Hematopoietic multipotent progenitor cell (in vitro differentiated cells): ENCODE data around the gene ZNF84. TPM values are rescaled to one million over a fixed set of nuclear protein-coding genes. Genes with fewer than 3 reads are reported as not detected.

Experiments
- DNase-seq, 3 donors: peaks; one replicate each; pipeline ENCODE4 v3.0.0-alpha.2; 2011 to 2015; ENCODE audit warnings: low read depth in 2 of 3, low spot score in 2 of 3
- total RNA-seq: library from RNA; depleted of rRNA; stranded (reverse); fragments of >200 nt; gene quantifications from one replicate; pipeline ENCODE4 v1.2.3, GENCODE V29; 2012

ZNF84 gene
- 18.0 TPM for total RNA-seq

DNA sequence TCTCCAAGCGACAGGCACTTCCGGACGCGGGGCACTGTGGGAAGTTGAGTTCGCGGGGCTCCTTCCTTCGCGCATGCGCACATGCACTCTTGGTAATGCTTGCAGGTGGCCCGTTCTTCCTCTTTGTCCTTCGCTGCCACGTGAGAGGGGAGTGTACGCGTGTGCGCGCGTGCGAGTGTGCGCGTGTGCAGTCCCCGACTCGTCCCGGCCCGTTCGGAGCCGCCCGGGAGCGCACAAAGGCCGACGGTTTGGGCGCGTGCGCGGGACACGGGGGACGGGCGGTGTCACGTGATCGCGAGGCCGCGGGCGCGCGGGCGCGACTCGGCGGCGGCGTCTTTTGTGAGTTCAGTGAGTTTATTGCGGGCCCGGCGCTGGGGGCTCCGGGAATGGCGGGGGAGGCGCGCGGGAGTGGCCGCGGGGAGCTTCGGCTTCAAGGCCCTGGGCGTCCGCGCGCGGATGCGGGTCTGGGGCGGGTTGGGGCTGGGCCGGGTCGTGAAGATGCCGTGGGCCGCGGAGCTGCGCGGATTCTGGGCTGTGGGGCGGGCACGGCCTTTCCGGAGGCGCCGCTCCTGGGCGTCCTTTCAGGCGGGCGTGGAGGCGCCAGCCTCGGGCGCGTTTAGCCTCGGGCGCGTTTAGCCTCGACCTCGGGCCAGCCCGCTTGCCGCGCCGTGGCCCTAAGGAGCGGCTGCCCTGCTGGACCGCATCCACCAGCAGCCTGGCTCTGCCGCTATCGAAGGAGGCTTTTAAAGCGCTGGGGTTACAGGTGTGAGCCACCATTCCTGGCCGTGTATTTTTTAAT lies at the start of gene ZNF84:
Gene ZNF84 (plus strand): TSS at position 303 of the 799 bp plus-strand sequence. CDS start 3,959 bp downstream, outside the sequence.
- DNase-seq: peak; percentile 90 to 100 (median 99)

DNA sequence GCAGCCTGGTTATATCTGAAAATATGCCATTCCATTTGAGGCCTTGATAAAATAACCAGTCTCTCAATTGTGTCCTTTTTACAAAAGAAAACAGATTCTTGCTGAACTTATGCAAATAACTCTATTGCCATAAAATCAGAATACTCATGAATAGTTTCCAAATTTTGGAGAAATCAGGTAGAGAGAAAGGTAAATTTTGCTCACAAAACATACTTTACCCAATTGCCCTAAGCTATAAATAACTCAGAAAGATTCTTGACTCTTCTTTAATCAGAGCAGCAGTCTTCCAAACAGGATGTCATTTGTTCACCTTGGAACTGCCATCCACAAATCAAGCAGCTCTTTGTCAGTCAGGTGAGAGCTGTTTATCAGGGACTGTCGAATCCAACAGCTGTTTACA lies 38.6 kb upstream of the ZNF84 start:
- peak in 1 of 3 donors; percentile 45 for DNase-seq

DNA sequence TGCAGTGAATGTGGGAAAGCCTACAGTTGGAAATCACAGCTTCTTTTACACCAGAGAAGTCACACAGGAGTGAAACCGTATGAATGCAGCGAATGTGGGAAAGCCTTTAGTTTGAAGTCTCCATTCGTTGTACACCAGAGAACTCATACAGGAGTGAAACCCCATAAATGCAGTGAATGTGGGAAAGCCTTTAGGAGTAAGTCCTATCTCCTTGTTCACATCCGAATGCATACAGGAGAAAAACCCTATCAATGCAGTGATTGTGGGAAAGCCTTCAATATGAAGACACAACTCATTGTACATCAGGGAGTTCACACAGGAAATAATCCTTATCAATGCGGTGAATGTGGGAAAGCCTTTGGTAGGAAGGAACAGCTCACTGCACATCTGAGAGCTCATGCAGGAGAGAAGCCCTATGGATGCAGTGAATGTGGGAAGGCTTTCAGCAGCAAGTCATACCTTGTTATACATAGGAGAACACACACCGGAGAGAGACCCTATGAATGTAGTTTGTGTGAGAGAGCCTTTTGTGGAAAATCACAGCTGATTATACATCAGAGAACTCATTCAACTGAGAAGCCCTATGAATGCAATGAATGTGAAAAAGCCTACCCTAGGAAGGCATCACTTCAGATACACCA lies 26.5 kb upstream of the ZNF84 start:
- DNase-seq: no peak

DNA sequence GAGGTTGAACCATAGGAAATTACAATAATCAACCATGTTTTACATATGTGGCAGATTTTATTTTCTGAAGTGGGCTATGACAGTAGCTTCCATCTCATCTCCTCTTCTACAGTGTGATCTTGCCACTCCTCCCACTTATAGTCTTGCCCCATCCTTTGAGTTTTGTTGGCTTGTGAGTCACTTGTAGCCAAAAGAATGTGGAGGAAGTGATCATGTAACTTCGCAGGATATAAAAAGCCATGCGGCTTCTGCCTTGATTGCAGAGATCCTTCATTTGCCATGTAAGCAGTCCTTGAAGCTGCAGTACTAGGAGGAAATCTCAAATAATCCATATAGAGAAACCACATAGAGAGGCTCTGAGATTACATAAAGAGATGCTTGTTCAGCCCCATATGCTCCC lies 13.7 kb upstream of the ZNF84 start:
- DNase-seq: no peak

DNA sequence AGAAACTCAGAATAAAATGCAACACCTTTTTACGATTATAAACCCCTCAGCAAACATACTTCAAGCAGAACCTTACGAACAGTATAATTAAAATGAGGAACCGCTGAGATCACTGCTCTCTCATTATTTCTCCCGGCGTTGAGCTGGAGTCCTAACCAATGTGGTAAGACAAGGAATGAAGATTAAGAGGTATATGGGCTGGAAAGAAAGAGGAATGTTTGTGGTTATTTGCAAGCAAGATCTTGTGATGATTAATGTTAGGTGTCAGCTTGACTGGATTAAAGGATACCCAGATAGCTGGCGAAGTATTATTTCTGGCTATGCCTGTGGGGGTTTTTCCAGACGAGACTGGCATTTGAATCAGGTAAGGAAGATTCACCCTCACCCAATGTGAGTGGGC lies 10.3 kb upstream of the ZNF84 start:
- DNase-seq: no peak

DNA sequence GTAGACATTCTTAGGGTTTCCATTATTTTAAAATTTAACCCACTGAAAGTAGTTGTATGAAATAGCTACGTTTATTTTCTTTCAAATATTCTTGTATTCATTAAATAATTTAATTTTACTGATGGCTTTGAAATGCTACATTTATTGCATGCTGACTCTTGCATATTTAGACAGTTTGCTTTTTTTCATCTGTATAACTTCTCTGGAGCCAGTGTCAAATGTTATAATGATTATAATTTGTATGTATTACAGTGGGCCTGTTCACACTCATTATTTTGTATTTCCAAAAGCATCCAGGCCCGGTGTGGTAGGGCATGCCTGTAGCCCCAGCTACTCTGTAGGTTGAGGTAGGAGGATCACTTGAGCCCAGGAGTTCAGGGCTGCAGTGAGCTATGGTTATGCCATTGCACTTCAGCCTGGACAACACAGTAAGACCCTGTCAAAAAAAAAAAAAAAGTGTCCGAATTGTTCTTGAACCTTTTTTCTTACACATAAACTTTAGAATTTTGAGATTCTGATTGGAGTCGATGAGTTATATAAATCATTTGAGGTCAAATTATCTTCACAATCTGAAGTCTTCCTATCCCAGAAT lies 905 bp downstream of the ZNF84 start:
- DNase-seq: peak in 1 of 3 donors; percentile 18

DNA sequence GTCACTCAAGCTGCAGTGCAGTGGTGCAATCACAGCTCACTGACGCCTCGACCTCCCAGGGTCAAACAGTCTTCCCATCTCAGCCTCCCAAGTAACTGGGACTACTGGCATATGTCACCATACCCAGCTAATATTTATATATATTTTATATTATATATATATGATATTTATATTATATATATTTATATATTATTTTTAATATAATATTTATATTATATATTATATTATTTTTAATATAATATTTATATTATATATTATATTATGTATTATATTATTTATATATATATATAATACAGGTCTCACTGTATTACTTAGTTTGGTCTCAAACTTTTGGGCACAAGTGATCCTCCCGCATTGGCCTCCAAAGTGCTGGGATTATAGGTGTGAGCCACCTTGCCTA lies 9.4 kb downstream of the ZNF84 start:
- DNase-seq: no peak

DNA sequence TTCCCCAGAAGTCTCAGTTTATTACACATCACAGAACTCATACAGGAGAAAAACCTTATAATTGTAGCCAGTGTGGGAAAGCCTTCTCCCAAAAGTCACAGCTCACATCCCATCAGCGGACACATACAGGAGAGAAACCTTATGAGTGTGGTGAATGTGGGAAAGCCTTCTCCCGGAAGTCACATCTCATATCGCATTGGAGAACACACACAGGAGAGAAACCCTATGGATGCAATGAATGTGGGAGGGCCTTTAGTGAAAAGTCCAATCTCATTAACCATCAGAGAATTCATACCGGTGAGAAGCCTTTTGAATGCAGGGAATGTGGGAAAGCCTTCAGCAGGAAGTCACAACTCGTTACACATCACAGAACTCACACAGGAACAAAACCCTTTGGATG lies 20.1 kb downstream of the ZNF84 start:
- DNase-seq: peak in 1 of 3 donors; percentile 12

DNA sequence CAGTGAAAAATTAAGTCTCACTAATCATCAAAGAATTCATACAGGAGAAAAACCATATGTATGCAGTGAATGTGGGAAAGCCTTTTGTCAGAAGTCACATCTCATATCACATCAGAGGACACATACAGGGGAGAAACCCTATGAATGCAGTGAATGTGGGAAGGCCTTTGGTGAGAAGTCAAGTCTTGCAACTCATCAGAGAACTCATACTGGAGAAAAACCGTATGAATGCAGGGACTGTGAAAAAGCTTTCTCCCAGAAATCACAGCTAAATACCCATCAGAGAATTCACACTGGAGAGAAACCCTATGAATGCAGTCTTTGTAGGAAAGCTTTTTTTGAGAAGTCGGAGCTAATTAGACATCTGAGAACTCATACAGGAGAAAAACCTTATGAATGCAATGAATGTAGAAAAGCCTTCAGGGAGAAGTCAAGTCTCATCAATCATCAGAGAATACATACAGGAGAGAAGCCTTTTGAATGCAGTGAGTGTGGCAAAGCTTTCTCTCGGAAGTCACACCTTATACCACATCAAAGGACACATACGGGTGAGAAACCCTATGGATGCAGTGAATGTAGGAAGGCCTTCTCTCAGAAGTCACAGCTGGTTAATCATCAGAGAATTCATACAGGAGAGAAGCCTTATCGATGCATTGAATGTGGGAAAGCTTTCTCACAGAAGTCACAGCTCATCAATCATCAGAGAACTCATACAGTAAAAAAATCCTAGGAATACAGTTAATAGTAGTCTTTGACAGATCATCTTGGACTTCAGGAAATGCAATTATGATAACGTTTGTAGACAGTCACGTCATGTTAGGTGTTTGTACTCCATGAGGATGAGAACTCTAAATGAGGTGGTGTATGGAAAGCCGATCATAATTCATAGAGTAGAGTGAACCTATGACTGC lies 21.1 kb downstream of the ZNF84 start:
- peak in 1 of 3 donors; percentile 34 for DNase-seq

DNA sequence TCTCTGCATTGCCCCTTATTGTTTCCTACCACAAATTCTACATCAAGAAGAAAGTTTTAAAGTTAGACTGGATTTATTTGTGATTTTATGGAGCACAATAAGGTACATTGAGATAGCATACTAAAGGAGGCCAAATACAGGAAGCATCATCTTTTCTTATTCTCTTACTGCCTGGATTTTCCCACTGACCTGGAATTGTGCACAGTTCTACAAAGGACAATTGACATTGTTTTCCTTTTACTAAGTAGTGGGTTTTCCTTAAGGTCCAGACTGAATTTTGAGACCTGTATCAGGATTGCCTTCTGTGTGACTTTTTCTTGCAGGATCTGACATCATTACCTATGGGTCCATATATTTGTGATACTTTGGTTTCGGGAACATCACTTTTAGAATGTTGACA lies 24.6 kb downstream of the ZNF84 start:
- DNase-seq: no peak

DNA sequence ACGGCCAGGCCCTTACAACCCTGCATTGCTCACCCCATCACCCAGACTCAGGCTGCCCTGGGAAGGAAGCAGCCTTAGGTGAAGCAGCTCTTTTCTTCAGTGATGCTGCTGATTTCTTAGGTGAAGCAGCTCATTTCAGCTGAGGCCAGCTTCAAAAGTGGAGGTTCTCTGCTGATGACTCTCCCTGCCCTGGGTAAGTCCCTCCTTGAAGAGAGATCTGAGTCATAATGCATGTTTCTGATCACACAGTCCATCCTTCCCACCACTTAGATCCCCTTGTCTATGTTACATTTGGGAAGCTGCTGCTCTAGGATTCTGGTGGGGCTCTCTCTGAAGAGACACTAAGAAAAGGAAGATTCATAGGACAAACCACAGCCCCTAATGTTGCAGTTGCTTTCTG lies 26.2 kb downstream of the ZNF84 start:
- no peak for DNase-seq

DNA sequence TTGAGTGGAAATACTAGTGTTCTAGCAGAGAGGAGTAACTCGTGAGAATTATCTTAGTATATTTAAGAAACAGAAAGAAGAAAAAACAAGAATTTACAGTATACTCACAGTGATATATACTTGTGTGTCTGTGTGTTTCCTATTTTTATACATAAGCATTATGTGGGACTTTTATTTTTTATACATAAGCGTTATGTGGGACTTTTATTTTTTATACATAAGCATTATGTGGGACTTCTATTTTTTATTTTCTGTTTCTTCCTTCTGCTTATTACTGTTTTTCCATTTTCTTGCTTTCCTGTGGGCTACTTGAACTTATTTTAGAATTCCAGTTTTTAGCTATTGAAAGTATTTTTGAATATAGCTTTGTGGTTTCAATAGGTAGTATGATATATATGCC lies 36.5 kb downstream of the ZNF84 start:
- DNase-seq: no peak

DNA sequence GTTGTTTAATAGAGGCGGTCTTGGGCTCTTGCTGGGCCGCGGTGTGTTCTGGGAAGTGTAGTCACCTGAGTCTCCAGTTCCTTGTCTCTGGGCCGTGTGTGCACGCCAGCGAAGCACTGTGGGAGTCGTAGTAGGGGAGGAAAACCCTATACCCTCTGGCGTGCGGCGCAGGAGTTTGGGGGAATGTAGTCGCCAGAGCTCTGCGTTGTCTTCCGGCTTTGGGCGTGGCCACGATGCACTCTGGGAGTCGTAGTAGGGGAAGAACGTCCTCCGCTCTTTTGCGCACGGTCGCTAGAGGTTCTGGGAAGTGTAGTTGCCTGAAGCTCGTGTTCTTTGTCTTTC lies 42.7 kb downstream of the ZNF84 start:
- DNase-seq: peak; percentile 86 to 100 (median 100)

DNA sequence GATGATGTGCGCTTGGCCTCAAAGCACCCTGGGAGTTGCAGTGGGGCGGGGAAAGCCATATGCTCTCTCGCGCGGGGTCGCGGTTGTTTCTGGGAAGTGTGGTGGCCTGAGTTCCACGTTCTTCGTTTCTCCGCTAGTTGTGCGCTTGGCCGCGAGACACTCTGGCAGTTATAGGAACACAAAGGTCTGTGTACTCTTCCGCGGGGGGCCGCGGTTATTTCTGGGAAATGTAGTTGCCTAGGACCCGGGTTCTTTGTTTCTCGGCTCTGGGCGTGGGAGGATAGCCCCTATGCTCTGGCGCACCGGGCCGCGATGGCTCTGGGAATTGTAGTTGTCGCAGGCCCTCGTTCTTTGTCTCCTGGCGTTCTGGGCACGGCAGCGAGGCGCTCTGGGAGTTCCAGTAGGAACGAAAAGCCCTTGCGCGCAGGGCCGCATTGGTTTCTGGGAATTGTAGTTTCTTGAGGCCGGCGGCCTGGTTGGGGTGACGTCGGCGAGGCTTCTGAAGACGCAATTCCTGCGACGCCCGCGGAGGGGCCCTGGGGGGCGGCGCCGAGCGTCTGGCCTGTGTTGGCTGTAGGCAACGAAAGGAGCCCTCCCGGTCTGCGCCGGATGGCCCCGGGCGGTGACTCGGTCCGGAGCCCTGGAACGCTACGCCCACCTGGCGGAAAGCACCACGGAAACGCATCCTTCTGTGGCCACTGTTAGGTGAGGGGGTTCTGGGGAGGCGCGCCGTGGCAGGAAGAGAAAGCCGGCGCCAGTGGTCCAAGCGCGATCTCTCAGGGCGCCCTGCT lies 43.3 kb downstream of the ZNF84 start, which contains the start of gene ZNF140:
Gene ZNF140 (plus strand): TSS at position 556 of the 791 bp plus-strand sequence. CDS start 398 bp downstream, outside the sequence.
- peak; percentile 90 to 99 (median 98) for DNase-seq

DNA sequence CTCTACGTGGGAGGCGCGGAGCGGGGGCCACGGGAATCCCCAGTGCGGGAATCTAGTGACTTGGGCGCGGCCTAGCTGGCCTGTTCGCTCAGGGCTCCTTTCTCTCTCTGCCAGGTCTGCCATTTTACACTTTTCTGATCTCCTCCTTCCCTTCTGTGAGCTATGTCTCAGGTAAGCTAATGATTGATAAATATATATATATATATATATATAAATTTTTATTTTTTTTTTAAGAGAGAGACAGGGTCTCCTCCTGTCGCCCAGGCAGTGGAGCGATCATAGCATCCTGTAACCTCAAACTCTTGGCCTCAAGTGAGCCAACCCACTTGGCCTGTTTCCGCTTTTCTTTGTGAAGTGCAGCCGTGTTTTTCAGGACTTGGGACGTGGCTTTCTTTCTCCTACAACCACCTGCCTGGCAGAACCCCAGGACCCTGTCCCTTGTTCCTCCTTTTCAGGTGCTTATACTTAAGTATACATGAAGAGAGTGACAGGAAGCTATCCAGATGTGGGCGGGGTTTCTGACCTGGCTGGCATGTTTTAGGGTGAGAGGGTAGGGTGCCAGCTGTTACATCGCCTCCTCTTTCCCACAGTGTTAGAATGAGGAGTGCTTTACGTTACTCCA lies 44.0 kb downstream of the ZNF84 start:
- peak in 1 of 3 donors; percentile 92 for DNase-seq

DNA sequence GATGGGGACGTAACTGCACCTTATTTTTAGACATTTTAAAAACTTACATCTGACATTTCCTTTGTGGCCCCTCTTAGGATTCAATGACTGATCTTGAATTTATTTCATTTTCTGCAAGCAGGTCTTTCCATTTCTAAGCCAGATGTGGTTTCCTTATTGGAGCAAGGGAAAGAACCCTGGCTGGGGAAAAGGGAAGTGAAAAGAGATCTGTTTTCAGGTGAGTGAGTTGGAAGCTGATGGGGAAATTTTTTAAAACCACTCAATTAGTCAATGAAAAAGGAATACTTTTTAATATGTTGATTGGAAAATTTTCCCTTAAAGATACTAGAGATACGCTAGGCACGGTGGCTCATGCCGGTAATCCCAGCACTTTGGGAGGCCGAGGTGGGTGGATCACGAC lies 46.0 kb downstream of the ZNF84 start:
- no peak for DNase-seq

DNA sequence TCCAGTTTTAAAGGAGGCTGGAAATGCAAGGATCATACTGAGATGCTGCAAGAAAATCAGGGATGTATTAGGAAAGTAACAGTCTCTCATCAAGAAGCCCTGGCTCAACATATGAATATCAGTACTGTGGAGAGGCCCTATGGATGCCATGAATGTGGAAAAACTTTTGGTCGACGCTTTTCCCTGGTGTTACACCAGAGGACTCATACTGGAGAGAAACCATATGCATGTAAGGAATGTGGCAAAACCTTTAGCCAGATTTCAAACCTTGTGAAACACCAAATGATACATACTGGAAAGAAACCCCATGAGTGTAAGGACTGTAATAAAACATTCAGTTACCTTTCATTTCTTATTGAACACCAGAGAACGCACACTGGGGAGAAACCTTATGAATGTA lies 68.3 kb downstream of the ZNF84 start:
- no peak for DNase-seq

DNA sequence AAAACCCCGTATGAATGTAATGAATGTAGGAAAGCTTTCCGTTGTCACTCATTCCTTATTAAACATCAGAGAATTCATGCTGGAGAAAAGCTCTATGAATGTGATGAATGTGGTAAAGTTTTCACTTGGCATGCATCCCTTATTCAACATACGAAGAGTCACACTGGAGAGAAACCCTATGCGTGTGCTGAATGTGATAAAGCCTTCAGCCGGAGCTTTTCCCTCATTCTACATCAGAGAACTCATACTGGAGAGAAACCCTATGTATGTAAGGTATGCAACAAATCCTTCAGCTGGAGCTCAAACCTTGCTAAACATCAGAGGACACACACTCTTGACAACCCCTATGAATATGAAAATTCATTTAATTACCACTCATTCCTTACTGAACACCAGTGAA lies 68.9 kb downstream of the ZNF84 start:
- no peak for DNase-seq

DNA sequence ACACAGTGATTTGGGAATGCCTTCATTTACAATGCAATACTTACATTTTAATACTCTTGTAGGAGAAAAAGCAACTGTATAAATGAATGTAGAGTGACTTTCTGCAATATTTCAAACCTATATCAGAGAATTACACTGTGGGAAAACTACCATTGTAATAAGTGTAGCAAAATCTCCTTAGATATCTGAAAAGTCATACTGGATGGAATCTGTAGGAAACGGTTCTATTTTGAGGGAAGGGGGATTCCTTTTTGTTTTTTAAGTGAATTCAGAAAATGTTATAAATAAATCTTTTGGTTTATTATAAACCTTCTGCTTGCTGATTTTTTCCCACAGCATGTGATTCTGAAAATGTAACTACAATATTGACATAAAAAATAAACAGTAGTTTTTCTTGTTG lies 69.8 kb downstream of the ZNF84 start:
- DNase-seq: no peak

DNA sequence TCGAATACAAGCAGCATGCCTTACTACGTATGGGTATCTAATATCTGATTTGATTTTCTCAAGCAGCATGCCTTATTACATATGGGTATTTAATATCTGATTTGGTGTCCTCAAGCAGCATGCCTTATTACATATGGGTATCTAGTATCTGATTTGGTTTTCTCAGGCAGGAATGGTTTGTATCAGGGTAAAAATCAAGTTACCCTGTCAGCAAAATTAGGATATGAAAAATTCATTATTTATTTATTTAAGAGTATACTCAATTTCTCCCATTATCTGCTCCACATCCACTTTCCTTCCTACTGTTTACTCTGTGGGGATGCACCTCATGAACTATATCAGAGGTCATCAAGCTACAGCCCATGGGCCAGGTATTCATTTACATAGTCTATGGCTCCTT lies 70.8 kb downstream of the ZNF84 start:
- no peak for DNase-seq
